GM19467 (cell line): ENCODE results near the gene CDC123.
"Not testable (repeated sequence)": the region's sequence is repeated elsewhere in the genome, so short reads cannot be mapped to it uniquely, and the experiment has no call there.

Experiments
- ATAC-seq: cut with Tn5 transposase; IDR thresholded peaks from one replicate; pipeline ENCODE4 v1.9.1; 2021; ENCODE audit warnings: mild to moderate bottlenecking, moderate library complexity; ENCODE audit not compliant: unreplicated experiment

The CDC123 gene

GRCh38 chr10:12188656-12189055 is 7.3 kb upstream of the CDC123 start:
- ATAC-seq: no peak

GRCh38 chr10:12189426-12189825 is 6.6 kb upstream of the CDC123 start:
- no peak for ATAC-seq

- no peak for ATAC-seq
Measured at GRCh38 chr10:12191715-12192114, 4.3 kb upstream of the CDC123 start.

- no peak for ATAC-seq
Measured at GRCh38 chr10:12193193-12193592, 2.8 kb upstream of the CDC123 start.

GRCh38 chr10:12194752-12195271 is 1.2 kb upstream of the CDC123 start:
- ATAC-seq: no peak

GRCh38 chr10:12195281-12195602 is 746 bp upstream of the CDC123 start:
- no peak for ATAC-seq

GRCh38 chr10:12196531-12197211 is 683 bp downstream of the CDC123 start:
- peak; percentile 6 for ATAC-seq

GRCh38 chr10:12198156-12198555 is 2.2 kb downstream of the CDC123 start:
- no peak for ATAC-seq

GRCh38 chr10:12200850-12201249 is 4.9 kb downstream of the CDC123 start:
- no peak for ATAC-seq

GRCh38 chr10:12201543-12201942 is 5.6 kb downstream of the CDC123 start:
- no peak for ATAC-seq

- ATAC-seq: no peak
Measured at GRCh38 chr10:12202226-12202625, 6.2 kb downstream of the CDC123 start.

- ATAC-seq: no peak
Measured at GRCh38 chr10:12205082-12205481, 9.1 kb downstream of the CDC123 start.

- ATAC-seq: no peak
Measured at GRCh38 chr10:12207114-12207513, 11.1 kb downstream of the CDC123 start.

- no peak for ATAC-seq
Measured at GRCh38 chr10:12208460-12208859, 12.5 kb downstream of the CDC123 start.

GRCh38 chr10:12212454-12212853 is 16.5 kb downstream of the CDC123 start:
- no peak for ATAC-seq

- ATAC-seq: no peak
Measured at GRCh38 chr10:12213621-12214020, 17.6 kb downstream of the CDC123 start.

- ATAC-seq: no peak
Measured at GRCh38 chr10:12214093-12214492, 18.1 kb downstream of the CDC123 start.

- ATAC-seq: no peak
Measured at GRCh38 chr10:12214763-12215218, 18.8 kb downstream of the CDC123 start.

GRCh38 chr10:12218991-12219390 is 23.0 kb downstream of the CDC123 start:
- no peak for ATAC-seq

GRCh38 chr10:12221323-12222298 is 25.6 kb downstream of the CDC123 start:
- no peak for ATAC-seq

GRCh38 chr10:12225444-12225843 is 29.5 kb downstream of the CDC123 start:
- no peak for ATAC-seq

GRCh38 chr10:12226438-12226837 is 30.4 kb downstream of the CDC123 start:
- not testable (repeated sequence) for ATAC-seq
